Trophoblast cell (in vitro differentiated cells and primary cell): Measurements from ENCODE around the gene BDH2.

Experiments used
- DNase-seq, 2 donors: peaks; one replicate each; pipeline ENCODE4 v3.0.0-alpha.2; 2016
- H2AFZ ChIP-seq: 2 replicates; pipeline ENCODE4 v1.6.1; 2013; ENCODE audit warnings: low read length, moderate library complexity, mild to moderate bottlenecking; ENCODE audit not compliant: insufficient read depth, poor library complexity
- H2AK5ac ChIP-seq: 2 replicates; pipeline ENCODE4 v1.6.1; 2013; ENCODE audit warnings: mild to moderate bottlenecking, low read length
- H2BK120ac ChIP-seq: 2 replicates; pipeline ENCODE4 v1.6.1; 2013; ENCODE audit warnings: low read length, mild to moderate bottlenecking, moderate library complexity; ENCODE audit not compliant: insufficient read depth, poor library complexity
- H2BK12ac ChIP-seq: 2 replicates; pipeline ENCODE4 v1.6.1; 2013; ENCODE audit warnings: mild to moderate bottlenecking, low read length, moderate library complexity
- H2BK5ac ChIP-seq: 2 replicates; pipeline ENCODE4 v1.6.1; 2013; ENCODE audit warnings: low read length, low read depth, moderate library complexity, mild to moderate bottlenecking; ENCODE audit not compliant: poor library complexity
- H3K14ac ChIP-seq: 2 replicates; pipeline ENCODE4 v1.6.1; 2013; ENCODE audit warnings: mild to moderate bottlenecking, low read length
- H3K18ac ChIP-seq: 2 replicates; pipeline ENCODE4 v1.6.1; 2013; ENCODE audit warnings: mild to moderate bottlenecking, low read length
- H3K23ac ChIP-seq: 2 replicates; pipeline ENCODE4 v1.6.1; 2013; ENCODE audit warnings: low read length
- H3K27ac ChIP-seq: 2 replicates; pipeline ENCODE4 v1.5.1; 2013; ENCODE audit warnings: low read depth, mild to moderate bottlenecking, inconsistent platforms, low read length, moderate library complexity
- H3K27me3 ChIP-seq: 2 replicates; pipeline ENCODE4 v1.6.1; 2013; ENCODE audit warnings: inconsistent platforms, mild to moderate bottlenecking, low read length, moderate library complexity; ENCODE audit not compliant: insufficient read depth
- H3K36me3 ChIP-seq, 2 experiments: 1 replicate in 1 of 2; 2 replicates in 1 of 2; pipeline ENCODE4 v1.6.1; 2013; ENCODE audit warnings: low read length in 2 of 2, mild to moderate bottlenecking in 2 of 2, moderate library complexity in 1 of 2; ENCODE audit not compliant: insufficient read depth in 2 of 2, control insufficient read depth in 1 of 2
- H3K4ac ChIP-seq: 2 replicates; pipeline ENCODE4 v1.6.1; 2013; ENCODE audit warnings: low read depth, mild to moderate bottlenecking, low read length, moderate library complexity
- H3K4me1 ChIP-seq, 2 experiments: 1 replicate in 1 of 2; 2 replicates in 1 of 2; pipeline ENCODE4 v1.6.1; 2013; ENCODE audit warnings: low read length in 2 of 2, mild to moderate bottlenecking in 2 of 2, moderate library complexity in 1 of 2; ENCODE audit not compliant: insufficient read depth in 2 of 2, control insufficient read depth in 1 of 2
- H3K4me2 ChIP-seq: 2 replicates; pipeline ENCODE4 v1.6.1; 2013; ENCODE audit warnings: inconsistent platforms, mild to moderate bottlenecking, low read length, moderate library complexity
- H3K4me3 ChIP-seq: 2 replicates; pipeline ENCODE4 v1.5.1; 2013; ENCODE audit warnings: mild to moderate bottlenecking, low read depth, low read length, inconsistent platforms
- H3K79me1 ChIP-seq: one replicate; pipeline ENCODE4 v1.6.1; 2013; ENCODE audit warnings: low read length
- H3K79me2 ChIP-seq: 2 replicates; pipeline ENCODE4 v1.6.1; 2013; ENCODE audit warnings: low read length, mild to moderate bottlenecking; ENCODE audit not compliant: control insufficient read depth, insufficient read depth, poor library complexity
- H3K9ac ChIP-seq: 2 replicates; pipeline ENCODE4 v1.6.1; 2013; ENCODE audit warnings: mild to moderate bottlenecking, low read length
- H3K9me3 ChIP-seq: 2 replicates; pipeline ENCODE4 v1.6.1; 2013; ENCODE audit warnings: low read depth, mild to moderate bottlenecking, control low read depth, inconsistent platforms, low read length; ENCODE audit not compliant: insufficient read depth
- H4K12ac ChIP-seq: 2 replicates; pipeline ENCODE4 v1.6.1; 2013; ENCODE audit warnings: low read depth, mild to moderate bottlenecking, low read length, moderate library complexity
- H4K8ac ChIP-seq: 2 replicates; pipeline ENCODE4 v1.6.1; 2013; ENCODE audit warnings: low read depth, mild to moderate bottlenecking, low read length, moderate library complexity
- H4K91ac ChIP-seq: one replicate; pipeline ENCODE4 v1.6.1; 2013; ENCODE audit warnings: low read depth, mild to moderate bottlenecking, low read length, moderate library complexity
- WGBS: extraction: QIAGEN DNeasy Blood & Tissue Kit; methylation state at CpG from one replicate; pipeline ENCODE4 v1.1.7; 2013; ENCODE audit warnings: missing lambda C conversion rate; ENCODE audit not compliant: insufficient read length, insufficient coverage; ENCODE audit errors: extremely low coverage; 5-methylcytosine and 5-hydroxymethylcytosine counted together

BDH2 gene

DNA sequence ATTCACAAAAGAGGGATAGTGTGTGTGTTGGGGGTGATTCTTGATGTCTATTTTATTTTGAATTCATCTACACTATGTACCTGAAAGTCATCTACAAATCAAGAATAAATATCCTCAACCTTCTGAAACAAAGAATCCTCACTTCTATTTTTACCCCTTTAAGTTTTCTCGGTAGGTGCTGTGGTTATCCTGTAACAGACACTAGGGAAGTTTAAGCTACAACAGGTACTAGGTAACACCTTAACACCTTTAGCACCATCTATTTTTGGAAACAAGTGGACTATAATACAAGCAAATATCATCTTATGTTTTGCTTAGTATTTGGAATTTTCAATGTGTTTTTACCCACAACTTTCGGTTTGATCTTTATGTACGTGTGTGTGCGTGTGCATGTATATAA is 12.0 kb upstream of the BDH2 start:
- Histone ChIP-seq H3K36me3 (peaks cover 2 to 5% of the 10 kb centered on the region in 2 experiments), H3K4me2 (no peak overlapping the region), H3K79me2 (no peaks in the 10 kb centered on the region), H3K79me1 (no peaks in the 10 kb centered on the region), H3K23ac (no peak overlapping the region), H3K9me3 (no peaks in the 10 kb centered on the region), H3K14ac (no peak overlapping the region), H3K9ac (no peak overlapping the region), H3K18ac (no peak overlapping the region), H3K4me1 (no peaks in the 10 kb centered on the region), H3K4ac (no peak overlapping the region), H2BK5ac (no peak overlapping the region), H3K27ac (no peak overlapping the region), H2AFZ (no peak overlapping the region), H4K91ac (no peak overlapping the region), H4K12ac (no peak overlapping the region), H2AK5ac (no peak overlapping the region), H2BK12ac (no peak overlapping the region), H2BK120ac (no peak overlapping the region), H3K4me3 (no peak overlapping the region), H4K8ac (no peak overlapping the region), H3K27me3 (no peaks in the 10 kb centered on the region)
- no CpG with 5 or more reads among the region's 4 CpGs for WGBS
- DNase-seq = no peak

DNA sequence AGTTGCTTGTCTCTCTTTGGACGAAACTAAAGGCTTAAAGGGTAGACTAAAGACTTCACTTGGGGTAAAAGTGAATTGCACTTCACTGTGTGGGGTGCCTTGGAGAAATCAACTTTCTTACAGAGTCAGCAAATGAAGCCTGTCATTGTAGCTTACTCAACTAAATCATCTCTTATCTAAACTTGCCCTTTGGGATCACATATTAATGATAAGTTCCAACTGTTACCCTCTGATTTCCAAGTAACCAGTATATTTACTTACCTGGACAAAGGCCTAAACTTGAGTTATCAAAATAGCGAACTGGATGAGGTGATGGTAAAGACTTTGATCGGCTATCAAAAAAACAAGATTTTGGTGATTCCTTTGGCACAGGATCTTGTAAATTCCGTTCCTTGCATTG is 8.9 kb upstream of the BDH2 start:
- Histone ChIP-seq H3K4me2 (no peak overlapping the region), H3K79me1 (no peaks in the 10 kb centered on the region), H3K9me3 (no peaks in the 10 kb centered on the region), H3K9ac (no peak overlapping the region), H3K14ac (no peak overlapping the region), H2AK5ac (no peak overlapping the region), H3K27me3 (no peaks in the 10 kb centered on the region), H3K4me3 (no peak overlapping the region), H3K4me1 (no peaks in the 10 kb centered on the region), H3K18ac (no peak overlapping the region), H4K8ac (no peak overlapping the region), H3K23ac (no peak overlapping the region), H3K36me3 (peaks cover 2 to 6% of the 10 kb centered on the region in 2 experiments), H4K91ac (no peak overlapping the region), H3K79me2 (no peaks in the 10 kb centered on the region), H3K27ac (no peak overlapping the region), H4K12ac (no peak overlapping the region), H3K4ac (no peak overlapping the region), H2AFZ (no peak overlapping the region), H2BK12ac (no peak overlapping the region), H2BK120ac (no peak overlapping the region), H2BK5ac (no peak overlapping the region)
- no peak for DNase-seq
- WGBS = no CpG with 5 or more reads among the region's 4 CpGs

- H3K27me3 ChIP-seq = no peaks in the 10 kb centered on the region
- no peak overlapping the region for H3K4me2 ChIP-seq
- peaks cover 2 to 6% of the 10 kb centered on the region in 2 experiments for H3K36me3 ChIP-seq
- no peaks in the 10 kb centered on the region for H3K9me3 ChIP-seq
- no peak overlapping the region for H3K23ac ChIP-seq
- H2BK120ac ChIP-seq = no peak overlapping the region
- no peak overlapping the region for H3K4me3 ChIP-seq
- H2BK5ac ChIP-seq = no peak overlapping the region
- H3K27ac ChIP-seq = no peak overlapping the region
- H3K4me1 ChIP-seq = no peaks in the 10 kb centered on the region
- H3K4ac ChIP-seq = no peak overlapping the region
- H2BK12ac ChIP-seq = no peak overlapping the region
- no peak overlapping the region for H3K18ac ChIP-seq
- H3K79me2 ChIP-seq = no peaks in the 10 kb centered on the region
- H4K91ac ChIP-seq = no peak overlapping the region
- H3K79me1 ChIP-seq = no peaks in the 10 kb centered on the region
- no peak overlapping the region for H2AK5ac ChIP-seq
- H3K9ac ChIP-seq = no peak overlapping the region
- no peak for DNase-seq
- H4K12ac ChIP-seq = no peak overlapping the region
- no peak overlapping the region for H2AFZ ChIP-seq
- WGBS = no CpG with 5 or more reads among the region's 2 CpGs
- H4K8ac ChIP-seq = no peak overlapping the region
- H3K14ac ChIP-seq = no peak overlapping the region
These were observed 6.1 kb upstream of the BDH2 start for GRCh38 chr4:103105558-103106356.

DNA sequence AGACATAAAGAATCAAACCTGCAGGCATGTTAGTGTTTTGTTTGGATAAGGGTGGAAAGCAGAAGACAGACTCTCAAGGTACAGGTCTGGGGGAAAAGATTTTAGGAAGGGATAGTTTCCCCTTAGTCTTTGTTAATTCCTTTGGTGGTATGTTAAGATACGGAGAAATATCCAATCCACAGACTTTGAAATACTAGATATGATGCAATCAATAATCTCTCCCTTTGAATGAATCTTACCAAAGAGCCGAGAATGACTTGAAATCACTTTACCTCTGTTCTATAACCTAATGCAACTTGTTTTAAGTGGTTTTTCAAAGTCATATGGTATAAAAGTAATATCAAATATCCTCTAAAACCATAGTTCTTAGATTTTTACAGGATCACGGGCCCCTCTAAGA is 5.3 kb upstream of the BDH2 start:
- no peak overlapping the region for H3K9ac ChIP-seq
- no peak overlapping the region for H4K91ac ChIP-seq
- H2AFZ ChIP-seq = no peak overlapping the region
- no CpG with 5 or more reads among the region's 3 CpGs for WGBS
- H4K8ac ChIP-seq = no peak overlapping the region
- no peak overlapping the region for H2AK5ac ChIP-seq
- H3K36me3 ChIP-seq = peaks cover 2 to 6% of the 10 kb centered on the region in 2 experiments
- H3K4me1 ChIP-seq = no peaks in the 10 kb centered on the region
- H3K9me3 ChIP-seq = no peaks in the 10 kb centered on the region
- H3K79me1 ChIP-seq = no peaks in the 10 kb centered on the region
- H3K14ac ChIP-seq = no peak overlapping the region
- no peak overlapping the region for H2BK5ac ChIP-seq
- no peak overlapping the region for H2BK12ac ChIP-seq
- H3K79me2 ChIP-seq = no peaks in the 10 kb centered on the region
- H3K23ac ChIP-seq = no peak overlapping the region
- no peak overlapping the region for H3K4me2 ChIP-seq
- no peaks in the 10 kb centered on the region for H3K27me3 ChIP-seq
- H3K4me3 ChIP-seq = no peak overlapping the region
- H2BK120ac ChIP-seq = no peak overlapping the region
- H4K12ac ChIP-seq = no peak overlapping the region
- DNase-seq = no peak
- no peak overlapping the region for H3K18ac ChIP-seq
- no peak overlapping the region for H3K4ac ChIP-seq
- no peak overlapping the region for H3K27ac ChIP-seq
